HEK293 (cell line): ENCODE results near the gene ALOXE3.

ENCODE experiments used
- CTCF ChIA-PET: fragments of 350-600 bp; formaldehyde crosslinking; extraction: SDS; loops from one replicate; lab custom pipeline; 2021; ENCODE audit warnings: antibody characterized with exemption; lab: Yijun Ruan, JAX
- POLR2A ChIA-PET: fragments of 300-600 bp; formaldehyde crosslinking; extraction: SDS; loops from one replicate; lab custom pipeline; 2020; ENCODE audit warnings: antibody characterized with exemption, inconsistent platforms; lab: Yijun Ruan, JAX
- H3K27ac ChIP-seq: fragments of 200-500 bp; sonication (Bioruptor generic); 2 replicates; pipeline ENCODE4 v1.5.1; 2014; ENCODE audit warnings: low read depth, low read length, control low read depth, inconsistent platforms; ENCODE audit errors: extremely low read depth
- H3K36me3 ChIP-seq, 2 experiments: fragments of 200-500 bp in 1 of 2; sonication (Bioruptor generic) in 1 of 2; 1 replicate in 1 of 2; 2 replicates in 1 of 2; pipeline ENCODE4 v1.5.1; 2014 to 2017; ENCODE audit warnings: inconsistent platforms in 2 of 2, low read length in 2 of 2; ENCODE audit not compliant: control insufficient read depth in 2 of 2, insufficient read depth in 1 of 2
- H3K4me1 ChIP-seq: fragments of 200-500 bp; sonication (Bioruptor generic); 2 replicates; pipeline ENCODE4 v1.5.1; 2014; ENCODE audit warnings: mild to moderate bottlenecking, low read length, inconsistent platforms; ENCODE audit not compliant: control insufficient read depth, insufficient read depth
- H3K4me3 ChIP-seq: 2 replicates; pipeline ENCODE4 v1.5.1; 2011; ENCODE audit warnings: low read depth, mild to moderate bottlenecking, control low read depth, low read length, moderate library complexity
- H3K9me3 ChIP-seq: fragments of 200-500 bp; sonication (Bioruptor generic); 2 replicates; pipeline ENCODE4 v1.5.1; 2014; ENCODE audit warnings: low read depth, low read length, inconsistent platforms; ENCODE audit not compliant: control insufficient read depth, insufficient read depth
- BCL11B ChIP-seq: fragments of 450-650 bp; formaldehyde crosslinking; IDR thresholded peaks from 2 replicates; pipeline ENCODE4 v1.5.1; 2016; ENCODE audit warnings: low read depth, missing biosample characterization, missing genetic modification characterization
- GLIS2 ChIP-seq: fragments of 450-650 bp; formaldehyde crosslinking; IDR thresholded peaks from 2 replicates; pipeline ENCODE4 v1.5.1; 2016; ENCODE audit warnings: missing biosample characterization, missing genetic modification characterization
- KLF1 ChIP-seq: fragments of 450-650 bp; formaldehyde crosslinking; IDR thresholded peaks from 2 replicates; pipeline ENCODE4 v1.5.1; 2016; ENCODE audit warnings: missing biosample characterization, missing genetic modification characterization
- KLF10 ChIP-seq: fragments of 450-650 bp; IDR thresholded peaks from 2 replicates; pipeline ENCODE4 v1.5.1; 2018; ENCODE audit warnings: missing biosample characterization, mild to moderate bottlenecking, missing genetic modification characterization
- KLF16 ChIP-seq: fragments of 450-650 bp; formaldehyde crosslinking; IDR thresholded peaks from 2 replicates; pipeline ENCODE4 v1.5.1; 2017; ENCODE audit warnings: missing biosample characterization, missing genetic modification characterization
- SETDB1 ChIP-seq: IDR thresholded peaks from one replicate; pipeline ENCODE4 v1.6.1; 2017; ENCODE audit warnings: mild to moderate bottlenecking, low read length, moderate library complexity, mixed read lengths; ENCODE audit not compliant: insufficient read length
- TCF7L2 ChIP-seq: IDR thresholded peaks from 2 replicates; pipeline ENCODE4 v1.6.1; 2011; ENCODE audit warnings: low read depth, mild to moderate bottlenecking, inconsistent platforms, low read length, moderate library complexity, borderline replicate concordance
- ZBTB6 ChIP-seq: fragments of 450-650 bp; formaldehyde crosslinking; IDR thresholded peaks from 2 replicates; pipeline ENCODE4 v1.5.1; 2017; ENCODE audit warnings: missing biosample characterization, missing genetic modification characterization
- ZNF112 ChIP-seq: fragments of 450-650 bp; formaldehyde crosslinking; IDR thresholded peaks from 2 replicates; pipeline ENCODE4 v1.5.0; 2017; ENCODE audit warnings: missing biosample characterization, missing genetic modification characterization
- ZNF214 ChIP-seq: fragments of 450-650 bp; formaldehyde crosslinking; IDR thresholded peaks from 2 replicates; pipeline ENCODE4 v1.5.1; 2017; ENCODE audit warnings: missing biosample characterization, mild to moderate bottlenecking, missing genetic modification characterization, borderline replicate concordance
- ZNF223 ChIP-seq: fragments of 450-650 bp; formaldehyde crosslinking; IDR thresholded peaks from 2 replicates; pipeline ENCODE4 v1.5.1; 2016; ENCODE audit warnings: missing biosample characterization, missing genetic modification characterization
- ZNF311 ChIP-seq: fragments of 450-650 bp; formaldehyde crosslinking; IDR thresholded peaks from 2 replicates; pipeline ENCODE4 v1.5.1; 2017; ENCODE audit warnings: missing biosample characterization, missing genetic modification characterization, borderline replicate concordance
- ZNF423 ChIP-seq: fragments of 450-650 bp; formaldehyde crosslinking; IDR thresholded peaks from 2 replicates; pipeline ENCODE4 v1.5.1; 2016; ENCODE audit warnings: missing biosample characterization, missing genetic modification characterization
- ZNF426 ChIP-seq: fragments of 450-650 bp; formaldehyde crosslinking; IDR thresholded peaks from 2 replicates; pipeline ENCODE4 v1.5.1; 2017; ENCODE audit warnings: missing biosample characterization, missing genetic modification characterization, mild to moderate bottlenecking, inconsistent platforms, moderate library complexity
- ZNF48 ChIP-seq: fragments of 450-650 bp; formaldehyde crosslinking; IDR thresholded peaks from 2 replicates; pipeline ENCODE4 v1.5.1; 2016; ENCODE audit warnings: missing biosample characterization, missing genetic modification characterization
- ZNF670 ChIP-seq: fragments of 450-650 bp; formaldehyde crosslinking; IDR thresholded peaks from 2 replicates; pipeline ENCODE4 v1.5.1; 2016; ENCODE audit warnings: missing biosample characterization, missing genetic modification characterization, low read depth
- ZNF776 ChIP-seq: fragments of 450-650 bp; formaldehyde crosslinking; IDR thresholded peaks from 2 replicates; pipeline ENCODE4 v1.5.0; 2017; ENCODE audit warnings: missing biosample characterization, missing genetic modification characterization, borderline replicate concordance
- ZNF843 ChIP-seq: fragments of 450-650 bp; formaldehyde crosslinking; IDR thresholded peaks from 2 replicates; pipeline ENCODE4 v1.5.1; 2016; ENCODE audit warnings: missing biosample characterization, missing genetic modification characterization
- ZXDB ChIP-seq: fragments of 450-650 bp; formaldehyde crosslinking; IDR thresholded peaks from 2 replicates; pipeline ENCODE4 v1.5.1; 2016; ENCODE audit warnings: missing biosample characterization, missing genetic modification characterization
- TF ChIP-seq, protein P1 (sequence below): fragments of 450-650 bp; formaldehyde crosslinking; IDR thresholded peaks from 2 replicates; pipeline ENCODE4 v1.5.1; 2016; ENCODE audit warnings: missing biosample characterization, missing genetic modification characterization, low read depth

Gene ALOXE3

GRCh38 chr17:8145811-8146210 is 27.5 kb upstream of the ALOXE3 start:
- POLR2A ChIA-PET, result interaction anchor here (1.0 kb wide), 1 partner anchor 65 kb away, joined by 3 read pairs; no protein-coding TSS in a partner anchor
- no peak overlapping the region for H3K27ac ChIP-seq
- TF ChIP-seq SETDB1 (no peak), ZNF426 (tag by site-specific recombination) (no peak), ZNF48 (tag by site-specific recombination) (no peak), TCF7L2 (no peak), ZNF670 (tag by site-specific recombination) (no peak), ZNF843 (tag by site-specific recombination) (no peak), ZNF776 (no peak), ZNF311 (tag by site-specific recombination) (no peak), KLF1 (tag by site-specific recombination) (no peak), ZNF223 (tag by site-specific recombination) (no peak)
- TF ChIP-seq, protein P1, sequence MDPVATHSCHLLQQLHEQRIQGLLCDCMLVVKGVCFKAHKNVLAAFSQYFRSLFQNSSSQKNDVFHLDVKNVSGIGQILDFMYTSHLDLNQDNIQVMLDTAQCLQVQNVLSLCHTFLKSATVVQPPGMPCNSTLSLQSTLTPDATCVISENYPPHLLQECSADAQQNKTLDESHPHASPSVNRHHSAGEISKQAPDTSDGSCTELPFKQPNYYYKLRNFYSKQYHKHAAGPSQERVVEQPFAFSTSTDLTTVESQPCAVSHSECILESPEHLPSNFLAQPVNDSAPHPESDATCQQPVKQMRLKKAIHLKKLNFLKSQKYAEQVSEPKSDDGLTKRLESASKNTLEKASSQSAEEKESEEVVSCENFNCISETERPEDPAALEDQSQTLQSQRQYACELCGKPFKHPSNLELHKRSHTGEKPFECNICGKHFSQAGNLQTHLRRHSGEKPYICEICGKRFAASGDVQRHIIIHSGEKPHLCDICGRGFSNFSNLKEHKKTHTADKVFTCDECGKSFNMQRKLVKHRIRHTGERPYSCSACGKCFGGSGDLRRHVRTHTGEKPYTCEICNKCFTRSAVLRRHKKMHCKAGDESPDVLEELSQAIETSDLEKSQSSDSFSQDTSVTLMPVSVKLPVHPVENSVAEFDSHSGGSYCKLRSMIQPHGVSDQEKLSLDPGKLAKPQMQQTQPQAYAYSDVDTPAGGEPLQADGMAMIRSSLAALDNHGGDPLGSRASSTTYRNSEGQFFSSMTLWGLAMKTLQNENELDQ (tag by site-specific recombination), result no peak
- H3K4me1 ChIP-seq, result no peaks in the 10 kb centered on the region
- H3K9me3 ChIP-seq, result no peaks in the 10 kb centered on the region
- CTCF ChIA-PET, result interaction anchor here (0.7 to 2.0 kb wide), 3 partner anchors 19 to 27 kb away, joined by 3 to 4 read pairs (median 3); no protein-coding TSS in a partner anchor
- no peak overlapping the region for H3K4me3 ChIP-seq
- peaks cover 0 to 87% of the 10 kb centered on the region in 2 experiments; a peak in 1 of 3 replicates for H3K36me3 ChIP-seq

DNA sequence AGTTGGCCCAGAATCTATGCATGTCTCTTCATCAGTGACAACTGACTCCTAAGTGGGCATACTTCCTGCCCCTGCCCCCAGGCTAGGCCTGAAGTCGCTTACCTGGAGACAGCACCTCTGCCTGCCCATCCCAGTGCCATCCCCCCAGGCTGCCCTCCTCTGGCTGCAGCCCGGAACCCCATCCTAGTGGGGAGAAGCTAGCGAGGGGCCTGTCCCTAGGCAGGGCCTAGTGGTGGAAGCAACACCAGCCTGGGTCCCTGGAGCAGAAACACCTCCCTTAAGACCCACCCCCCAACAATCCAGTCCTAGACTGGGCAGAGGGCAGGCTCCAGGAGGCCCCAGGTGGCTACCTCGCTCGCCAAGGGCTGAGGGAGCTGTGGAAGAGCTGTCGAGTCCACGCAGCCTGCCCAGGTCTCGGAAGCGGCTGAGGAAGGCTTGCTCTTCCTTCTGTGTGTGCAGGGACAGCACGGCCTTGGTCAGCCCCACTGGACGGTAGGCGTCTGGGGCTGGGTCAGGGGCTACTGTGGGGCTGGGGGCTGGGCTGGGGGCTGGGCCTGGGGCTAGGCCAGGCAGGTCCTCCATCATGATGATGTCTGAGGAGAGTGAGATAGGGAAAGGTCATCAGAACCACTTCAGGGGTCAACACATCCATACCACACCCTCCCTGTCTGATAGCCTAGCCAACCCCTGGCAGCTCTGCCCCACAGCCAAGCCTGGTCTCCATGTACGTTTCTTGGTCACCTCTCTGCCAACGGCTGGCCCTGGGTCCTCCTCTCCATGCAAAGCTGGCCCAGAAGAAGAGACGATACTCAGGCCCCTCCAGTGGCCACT is 26.3 kb upstream of the ALOXE3 start:
- TF ChIP-seq ZNF214 (tag by site-specific recombination) (no peak), ZXDB (tag by site-specific recombination) (no peak), KLF16 (tag by site-specific recombination) (no peak), BCL11B (no peak), ZNF112 (tag by site-specific recombination) (no peak), GLIS2 (tag by site-specific recombination) (no peak), KLF10 (tag by site-specific recombination) (no peak), ZNF423 (no peak), ZBTB6 (tag by site-specific recombination) (no peak)
- Histone ChIP-seq H3K27ac (no peak overlapping the region), H3K4me3 (no peak overlapping the region), H3K36me3 (peaks cover 0 to 87% of the 10 kb centered on the region in 2 experiments; a peak in 1 of 3 replicates), H3K4me1 (no peaks in the 10 kb centered on the region), H3K9me3 (no peaks in the 10 kb centered on the region)
- ChIA-PET POLR2A (no interaction called here), CTCF (interaction anchor here (1.0 to 2.0 kb wide), 2 partner anchors 22 to 42 kb away, joined by 4 read pairs; no protein-coding TSS in a partner anchor)
